SH-SY5Y (cell line): ENCODE data around the gene MCEE.

Experiments used
- GATA2 ChIP-seq: IDR thresholded peaks from 2 replicates; pipeline ENCODE4 v1.6.1; 2011; ENCODE audit warnings: mild to moderate bottlenecking, low read depth, low read length
- GATA3 ChIP-seq: IDR thresholded peaks from 2 replicates; pipeline ENCODE4 v1.6.1; 2011; ENCODE audit warnings: low read depth, mild to moderate bottlenecking, low read length, moderate library complexity

Gene MCEE

GRCh38 chr2:71101656-71102055, 28.4 kb downstream of the MCEE start:
- TF ChIP-seq GATA2 = no peak
- TF ChIP-seq GATA3 = no peak

- no peak for TF ChIP-seq GATA2
- no peak for TF ChIP-seq GATA3
Measured at GRCh38 chr2:71100195-71100964, 29.6 kb downstream of the MCEE start.

- no peak for TF ChIP-seq GATA3
- no peak for TF ChIP-seq GATA2
Measured at GRCh38 chr2:71082402-71083252, 47.4 kb downstream of the MCEE start.

- TF ChIP-seq GATA2 (no peak), GATA3 (no peak)
Measured at GRCh38 chr2:71078624-71079023, 51.4 kb downstream of the MCEE start.

GRCh38 chr2:71074893-71075395, 55.1 kb downstream of the MCEE start:
- no peak for TF ChIP-seq GATA3
- no peak for TF ChIP-seq GATA2

- TF ChIP-seq GATA3 = no peak
- no peak for TF ChIP-seq GATA2
Measured at GRCh38 chr2:71073475-71073874, 56.6 kb downstream of the MCEE start.

- TF ChIP-seq GATA3 = no peak
- no peak for TF ChIP-seq GATA2
Measured at GRCh38 chr2:71072492-71072891, 57.5 kb downstream of the MCEE start.

GRCh38 chr2:71071681-71072398, 58.2 kb downstream of the MCEE start:
- TF ChIP-seq GATA3 = no peak
- no peak for TF ChIP-seq GATA2

- no peak for TF ChIP-seq GATA3
Measured at GRCh38 chr2:71070294-71071093, 59.5 kb downstream of the MCEE start.

- no peak for TF ChIP-seq GATA2
- TF ChIP-seq GATA3 = no peak
Measured at GRCh38 chr2:71069376-71069775, 60.7 kb downstream of the MCEE start.

- TF ChIP-seq GATA2 (no peak), GATA3 (no peak)
Measured at GRCh38 chr2:71068218-71069035, 61.6 kb downstream of the MCEE start, which contains the start of gene NAGK. Gene NAGK (plus strand): TSS chr2:71068648. CDS start chr2:71068684, 36 bp downstream.

- TF ChIP-seq GATA3 (no peak), GATA2 (no peak)
Measured at GRCh38 chr2:71067567-71068217, 62.3 kb downstream of the MCEE start.
